Ishikawa (cell line): Measurements from ENCODE around the gene MORC4.

Source experiments
- CEBPB ChIP-seq: IDR thresholded peaks from 2 replicates; pipeline ENCODE4 v1.6.1; 2012
- CREB1 ChIP-seq: IDR thresholded peaks from 2 replicates; pipeline ENCODE4 v1.6.1; 2012; ENCODE audit warnings: low read depth
- EGR1 ChIP-seq: IDR thresholded peaks from 2 replicates; pipeline ENCODE4 v1.6.1; 2012
- EP300 ChIP-seq: IDR thresholded peaks from 2 replicates; pipeline ENCODE4 v1.6.1; 2012; ENCODE audit warnings: borderline replicate concordance
- FOXM1 ChIP-seq: IDR thresholded peaks from 2 replicates; pipeline ENCODE4 v1.6.1; 2012; ENCODE audit warnings: low read depth, borderline replicate concordance
- MAX ChIP-seq: IDR thresholded peaks from 2 replicates; pipeline ENCODE4 v1.6.1; 2012
- NFIC ChIP-seq: IDR thresholded peaks from 2 replicates; pipeline ENCODE4 v1.6.1; 2012
- RAD21 ChIP-seq: IDR thresholded peaks from 2 replicates; pipeline ENCODE4 v1.6.1; 2012; ENCODE audit warnings: low read depth
- REST ChIP-seq: IDR thresholded peaks from 2 replicates; pipeline ENCODE4 v1.6.1; 2012; ENCODE audit warnings: low read depth, mild to moderate bottlenecking
- TAF1 ChIP-seq: IDR thresholded peaks from 2 replicates; pipeline ENCODE4 v1.6.1; 2012; ENCODE audit warnings: low read depth, mild to moderate bottlenecking
- TCF12 ChIP-seq: IDR thresholded peaks from 2 replicates; pipeline ENCODE4 v1.6.1; 2012; ENCODE audit warnings: low read depth
- TEAD4 ChIP-seq: IDR thresholded peaks from 2 replicates; pipeline ENCODE4 v1.6.1; 2012
- USF1 ChIP-seq: IDR thresholded peaks from 2 replicates; pipeline ENCODE4 v1.6.1; 2012
- YY1 ChIP-seq: IDR thresholded peaks from 2 replicates; pipeline ENCODE4 v1.6.1; 2012; ENCODE audit warnings: low read depth
- ZBTB7A ChIP-seq: IDR thresholded peaks from 2 replicates; pipeline ENCODE4 v1.6.1; 2012; ENCODE audit warnings: low read depth

The MORC4 gene

GRCh38 chrX:106980952-106981626 lies 18.9 kb downstream of the MORC4 start:
- TF ChIP-seq RAD21 (no peak), EGR1 (no peak), NFIC (no peak), CEBPB (no peak), EP300 (no peak), YY1 (no peak), TAF1 (no peak), CREB1 (no peak), USF1 (no peak)

- TF ChIP-seq EGR1 (no peak), REST (no peak), USF1 (no peak), YY1 (no peak), MAX (no peak), RAD21 (no peak), TCF12 (no peak), ZBTB7A (no peak), CREB1 (no peak), EP300 (no peak), FOXM1 (no peak), TAF1 (no peak), NFIC (no peak), TEAD4 (no peak), CEBPB (no peak)
Observed at GRCh38 chrX:106976416-106976815, 23.6 kb downstream of the MORC4 start.

GRCh38 chrX:106973433-106974149 lies 26.4 kb downstream of the MORC4 start:
- TF ChIP-seq EGR1 (no peak), RAD21 (no peak), CREB1 (no peak), TCF12 (no peak), ZBTB7A (no peak), NFIC (no peak), MAX (no peak), TAF1 (no peak), EP300 (no peak), YY1 (no peak), REST (no peak), CEBPB (no peak), USF1 (no peak), FOXM1 (no peak), TEAD4 (no peak)

GRCh38 chrX:106972896-106973295 lies 27.1 kb downstream of the MORC4 start:
- TF ChIP-seq EGR1 (no peak), CEBPB (no peak), USF1 (no peak), CREB1 (no peak), MAX (no peak)
